GM21515 (cell line): Measurements from ENCODE around the gene SLC9C1.

Experiments
- ATAC-seq: cut with Tn5 transposase; IDR thresholded peaks from one replicate; pipeline ENCODE4 v1.9.1; 2021; ENCODE audit not compliant: unreplicated experiment

SLC9C1 gene

GRCh38 chr3:112293368-112294321 lies at the start of gene SLC9C1:
Gene SLC9C1 (minus strand): TSS chr3:112294216. CDS start chr3:112286791, 7,425 bp downstream.
- ATAC-seq, result peak; percentile 50

GRCh38 chr3:112341386-112341785 lies 47.4 kb upstream of the SLC9C1 start:
- no peak for ATAC-seq

GRCh38 chr3:112339609-112340008 lies 45.6 kb upstream of the SLC9C1 start:
- no peak for ATAC-seq

- no peak for ATAC-seq
Observed at GRCh38 chr3:112339134-112339533, 45.1 kb upstream of the SLC9C1 start.

- no peak for ATAC-seq
Observed at GRCh38 chr3:112338727-112339056, 44.7 kb upstream of the SLC9C1 start.

- ATAC-seq, result no peak
Observed at GRCh38 chr3:112338021-112338726, 44.2 kb upstream of the SLC9C1 start.

- no peak for ATAC-seq
Observed at GRCh38 chr3:112335434-112335781, 41.4 kb upstream of the SLC9C1 start.

- ATAC-seq, result no peak
Observed at GRCh38 chr3:112334691-112335433, 40.8 kb upstream of the SLC9C1 start.

GRCh38 chr3:112333381-112334317 lies 39.6 kb upstream of the SLC9C1 start:
- peak; percentile 46 for ATAC-seq

GRCh38 chr3:112333002-112333380 lies 39.0 kb upstream of the SLC9C1 start, which contains the start of gene CD200:
Gene CD200 (plus strand): TSS chr3:112333156. CDS start chr3:112333213, 57 bp downstream.
- peak; percentile 72 for ATAC-seq

GRCh38 chr3:112331851-112332250 lies 37.8 kb upstream of the SLC9C1 start:
- ATAC-seq, result no peak

GRCh38 chr3:112327371-112327951 lies 33.4 kb upstream of the SLC9C1 start:
- peak; percentile 97 for ATAC-seq

GRCh38 chr3:112321867-112322652 lies 28.0 kb upstream of the SLC9C1 start:
- no peak for ATAC-seq

- ATAC-seq, result no peak
Observed at GRCh38 chr3:112320691-112321090, 26.7 kb upstream of the SLC9C1 start.

GRCh38 chr3:112319516-112320276 lies 25.7 kb upstream of the SLC9C1 start:
- ATAC-seq, result no peak

GRCh38 chr3:112315791-112316190 lies 21.8 kb upstream of the SLC9C1 start:
- ATAC-seq, result no peak

GRCh38 chr3:112314649-112315048 lies 20.6 kb upstream of the SLC9C1 start:
- no peak for ATAC-seq

GRCh38 chr3:112308151-112308911 lies 14.3 kb upstream of the SLC9C1 start:
- no peak for ATAC-seq
